ENCODE data around the gene SP6.

Gene SP6

DNA sequence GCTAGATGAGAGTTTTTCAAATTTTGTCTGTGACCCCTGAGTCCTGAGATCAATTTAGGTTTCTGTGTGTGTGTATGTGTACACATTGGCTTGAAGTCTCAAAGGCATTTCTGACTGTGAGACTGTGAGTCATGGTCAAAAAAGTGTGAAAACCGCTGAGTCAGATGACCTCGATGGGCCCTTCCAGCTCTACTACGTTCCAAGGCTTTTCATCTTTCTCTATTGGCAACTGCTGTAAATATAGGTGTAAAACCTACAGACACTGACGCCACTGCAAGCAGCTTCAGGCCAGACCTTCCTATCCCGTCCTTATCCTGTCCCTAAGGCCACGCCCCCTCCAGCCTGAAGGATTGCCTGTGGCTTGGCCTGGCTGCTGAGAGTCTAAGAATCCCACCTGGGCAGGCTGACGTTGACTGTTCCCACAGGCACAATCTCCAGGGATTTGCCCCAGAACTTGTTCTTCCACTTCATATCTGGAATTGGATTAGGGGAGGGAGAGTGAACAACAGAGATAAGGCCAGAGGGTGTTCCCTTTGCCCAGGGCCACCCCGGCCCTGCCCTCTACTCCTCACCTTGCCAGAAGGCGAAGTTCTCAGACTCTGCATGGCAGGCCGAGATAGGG lies 40.7 kb downstream of the SP6 start:
- DNase-seq, result peak; percentile 7 to 49

DNA sequence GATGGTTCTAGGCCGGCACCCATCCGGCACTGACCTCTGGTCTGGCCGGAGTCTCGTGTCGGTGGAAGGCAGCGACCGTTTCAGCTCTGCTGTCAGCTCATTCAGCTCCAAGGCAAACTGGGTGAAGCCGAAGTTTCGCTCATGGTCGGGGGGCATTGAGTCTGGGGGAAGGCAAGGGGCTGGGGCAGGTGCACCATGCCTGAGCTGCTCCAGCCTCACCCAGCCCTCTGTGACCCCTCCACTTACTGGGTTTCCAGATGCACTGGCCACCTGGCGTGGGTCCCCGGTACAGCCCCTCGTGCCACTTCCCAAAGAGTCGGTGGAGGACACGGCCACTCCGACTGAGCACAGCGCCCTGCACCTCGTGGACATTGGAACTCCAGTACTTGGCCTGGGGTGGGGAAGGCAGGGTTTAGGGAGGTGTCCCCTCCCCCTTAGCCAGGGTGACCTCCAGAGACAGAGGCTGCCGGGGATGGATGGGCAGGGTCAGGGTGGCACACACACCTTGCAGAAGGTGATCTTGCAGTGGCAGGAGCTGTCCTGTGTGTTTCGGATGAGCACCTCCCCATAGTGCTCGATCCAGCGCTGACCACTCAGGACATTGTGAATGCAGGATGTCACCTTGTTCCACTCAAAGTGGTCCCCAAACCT lies 42.0 kb downstream of the SP6 start:
- DNase-seq, result no peak

DNA sequence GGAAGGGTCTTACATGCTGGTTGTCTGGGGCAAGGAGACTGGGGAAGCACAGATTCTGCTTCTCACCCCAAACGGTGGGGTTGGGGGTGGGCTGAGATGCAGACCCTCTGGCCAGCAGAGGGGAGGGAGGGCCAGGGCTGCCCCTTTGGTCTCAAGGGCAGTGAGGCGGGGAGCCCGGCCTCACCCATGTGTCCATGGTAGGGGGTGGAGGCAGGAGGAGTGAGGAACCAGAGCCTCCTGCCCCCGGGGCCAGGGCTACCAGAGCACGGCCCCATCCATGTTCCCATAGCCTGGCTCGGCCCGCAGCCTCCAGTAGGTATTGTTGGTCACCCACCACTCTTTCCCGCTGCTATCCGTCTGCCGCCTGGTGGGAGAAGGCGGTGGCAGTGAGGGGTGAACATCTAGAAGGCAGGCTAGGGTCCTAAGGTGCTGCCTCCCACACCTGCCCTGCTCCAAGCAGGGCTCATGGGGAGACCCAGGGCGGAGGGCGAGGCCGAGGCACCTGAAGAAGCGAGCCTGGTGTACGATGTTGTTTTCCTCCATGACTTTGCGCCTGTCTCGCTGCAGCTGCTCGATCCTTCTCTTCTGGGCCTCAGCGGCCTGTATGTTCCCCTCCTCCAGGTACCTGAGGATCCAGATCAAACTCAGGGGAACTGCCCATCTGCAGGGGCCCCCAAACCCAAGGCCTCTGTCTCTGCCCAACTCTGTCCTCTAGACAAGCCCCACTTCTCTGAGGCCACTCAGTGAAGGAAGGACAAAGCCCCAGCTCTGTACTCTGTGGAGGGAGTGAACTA lies 42.7 kb downstream of the SP6 start:
- no peak for DNase-seq

DNA sequence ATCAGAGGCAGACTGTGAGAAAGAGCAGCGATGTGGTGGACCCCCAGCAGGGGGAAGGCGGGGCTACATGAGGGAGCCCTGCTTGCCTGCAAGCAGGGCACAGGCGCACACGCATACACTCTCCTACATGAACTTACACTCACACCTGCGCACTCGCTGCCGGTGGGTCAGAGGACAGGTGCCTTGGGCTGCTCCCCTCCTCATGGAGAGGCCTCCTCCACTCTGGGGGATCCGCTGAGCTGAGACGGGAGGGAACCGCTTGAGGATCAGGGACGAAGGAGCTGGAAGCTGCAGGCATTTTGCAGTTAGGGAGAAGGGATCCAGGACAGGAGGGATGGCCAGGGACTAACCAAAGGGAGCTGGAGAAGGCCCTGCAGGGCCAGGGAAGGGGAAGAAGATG lies 43.5 kb downstream of the SP6 start:
- no peak for DNase-seq

DNA sequence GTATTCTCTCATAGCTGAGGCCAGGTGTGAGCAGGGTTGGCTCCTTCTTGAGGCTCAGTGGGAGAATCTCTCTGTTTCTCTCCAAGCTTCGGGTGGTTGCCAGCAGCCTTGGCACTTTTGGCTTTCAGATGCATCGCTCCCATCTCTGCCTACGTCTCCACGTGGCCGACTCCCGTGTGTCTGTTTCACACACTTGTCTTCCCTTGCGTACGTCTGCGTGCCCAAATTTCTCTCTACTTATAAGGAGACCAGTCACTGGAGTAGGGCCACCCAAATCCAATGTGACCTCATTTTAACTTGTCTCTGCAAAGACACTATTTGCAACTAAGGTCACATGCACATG lies 44.1 kb downstream of the SP6 start:
- no peak for DNase-seq

DNA sequence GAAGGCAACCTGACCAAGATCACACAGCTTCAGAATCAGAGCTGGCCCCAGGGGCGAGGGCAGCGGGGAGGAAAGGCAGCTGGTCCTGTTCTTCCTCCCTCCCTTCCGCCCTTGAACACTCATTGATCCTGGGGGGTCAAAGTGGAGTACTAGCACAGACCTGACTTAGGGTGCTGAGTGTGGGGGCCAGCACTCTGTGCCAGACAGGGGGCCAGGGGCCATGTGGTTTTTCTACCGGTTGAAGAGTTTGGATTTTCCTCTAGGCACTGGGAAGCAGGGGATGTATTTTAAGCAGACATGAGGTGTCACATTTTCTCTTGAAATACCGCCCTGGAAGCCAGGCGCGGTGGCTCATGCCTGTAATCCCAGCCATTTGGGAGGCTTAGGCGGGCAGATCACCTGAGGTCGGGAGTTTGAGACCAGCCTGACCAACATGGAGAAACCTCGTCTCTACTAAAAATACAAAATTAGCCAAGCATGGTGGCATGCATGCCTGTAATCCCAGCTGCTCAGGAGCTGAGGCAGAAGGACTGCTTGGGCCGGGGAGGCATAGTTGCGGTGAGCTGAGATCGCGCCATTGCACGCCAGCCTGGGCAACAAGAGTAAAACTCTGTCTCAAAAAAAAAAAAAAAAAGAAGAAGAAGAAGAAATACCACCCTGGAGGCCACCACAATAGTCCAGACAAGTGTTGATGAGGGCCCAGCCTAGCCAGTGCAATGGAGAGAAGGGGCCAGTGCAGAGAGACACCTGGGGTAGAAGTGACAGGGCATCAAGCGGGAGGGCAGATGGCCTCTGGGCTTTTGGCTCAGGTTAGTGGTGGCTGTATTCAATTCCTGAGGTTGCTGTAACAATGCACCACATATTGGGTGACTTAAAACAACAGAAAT lies 44.7 kb downstream of the SP6 start:
- no peak for DNase-seq

DNA sequence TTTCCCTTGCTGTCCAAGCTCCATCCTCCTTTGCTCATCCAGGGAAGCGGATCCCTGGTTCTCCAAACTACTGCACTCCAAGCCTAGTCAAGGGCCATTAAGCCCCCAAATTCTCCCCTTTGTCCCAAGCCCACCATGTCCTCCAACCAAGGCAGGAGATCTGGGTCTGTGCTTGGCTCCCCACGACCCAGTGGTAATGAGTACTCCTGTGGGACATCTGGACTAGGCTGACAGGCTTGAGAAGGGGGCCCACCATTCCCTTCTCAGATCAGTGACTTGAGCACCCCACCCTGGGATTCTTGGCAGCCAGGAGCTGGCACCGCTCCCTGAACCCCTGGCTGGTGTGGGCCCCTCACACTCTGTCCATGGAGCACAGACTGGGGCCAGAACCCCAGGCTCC lies 46.5 kb downstream of the SP6 start:
- DNase-seq, result no peak

DNA sequence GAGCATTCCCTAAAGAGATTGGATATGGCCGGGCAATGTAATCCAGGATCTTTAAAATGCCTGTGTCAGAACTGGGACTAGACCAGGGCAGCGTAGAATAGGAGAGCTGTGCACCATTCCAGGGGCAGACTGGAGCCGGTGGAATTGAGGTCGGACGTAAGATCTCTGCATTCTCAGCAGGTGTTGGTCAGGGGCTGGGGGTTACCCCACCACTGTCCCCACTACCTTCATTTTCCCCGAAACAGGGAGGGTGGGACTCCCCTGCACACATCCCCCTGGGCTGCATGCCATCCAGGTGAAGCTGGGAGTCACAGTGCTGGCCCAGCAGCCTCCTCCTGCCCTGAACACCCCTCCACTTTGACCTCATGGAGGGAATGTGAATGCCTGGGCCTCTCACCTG lies 47.2 kb downstream of the SP6 start:
- DNase-seq, result no peak

DNA sequence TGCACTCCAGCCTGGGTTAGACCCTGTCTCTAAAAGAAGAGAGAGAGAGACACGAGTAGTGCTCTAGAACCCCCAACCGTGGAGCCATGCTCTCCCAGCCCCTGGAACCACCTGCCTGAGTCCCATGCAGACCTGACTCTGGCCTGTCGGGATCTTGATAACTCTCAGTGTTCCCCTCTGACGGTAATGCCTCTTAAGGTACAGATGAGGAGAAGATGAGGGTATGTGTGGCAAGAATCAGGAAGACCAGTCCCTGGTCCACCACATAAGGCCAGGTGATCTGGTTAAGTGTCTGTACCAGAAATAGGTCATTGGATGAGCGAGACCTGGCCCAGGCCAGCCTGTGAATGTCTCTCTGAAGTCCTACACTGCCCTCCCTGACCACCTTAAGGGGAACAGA lies 47.8 kb downstream of the SP6 start:
- DNase-seq, result no peak

DNA sequence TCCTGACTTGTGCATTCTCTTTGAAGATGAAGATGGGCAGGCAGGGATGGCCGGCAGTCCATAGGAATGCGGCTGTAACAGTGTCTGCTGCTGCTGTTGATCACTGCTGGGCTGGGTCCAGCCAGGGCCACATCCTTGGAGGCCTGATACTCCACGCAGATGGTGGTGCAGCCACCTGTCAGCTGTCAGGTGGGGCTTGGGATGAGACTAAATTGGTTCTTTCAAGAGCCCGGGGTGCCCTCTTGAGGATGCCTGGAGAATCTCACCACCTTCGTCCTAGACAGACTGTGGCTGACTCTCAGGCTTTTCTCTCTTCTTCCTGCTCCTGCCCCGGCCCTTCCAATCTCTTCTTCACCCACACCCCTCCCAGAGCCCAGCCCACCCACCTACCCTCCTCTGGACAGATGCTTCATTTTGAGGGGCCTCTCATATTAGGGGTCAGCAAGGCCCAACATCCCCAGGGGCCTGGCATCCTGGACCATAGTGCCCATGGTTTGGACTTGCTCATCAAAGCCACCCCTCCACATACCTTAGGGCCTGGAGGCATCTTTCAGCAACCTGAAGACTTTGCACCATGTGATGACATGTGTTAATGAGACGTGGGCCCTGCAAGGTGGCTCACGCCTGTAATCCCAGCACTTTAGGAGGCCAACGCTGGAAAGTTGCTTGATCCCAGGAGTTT lies 48.5 kb downstream of the SP6 start:
- DNase-seq, result peak; percentile 40 to 69

DNA sequence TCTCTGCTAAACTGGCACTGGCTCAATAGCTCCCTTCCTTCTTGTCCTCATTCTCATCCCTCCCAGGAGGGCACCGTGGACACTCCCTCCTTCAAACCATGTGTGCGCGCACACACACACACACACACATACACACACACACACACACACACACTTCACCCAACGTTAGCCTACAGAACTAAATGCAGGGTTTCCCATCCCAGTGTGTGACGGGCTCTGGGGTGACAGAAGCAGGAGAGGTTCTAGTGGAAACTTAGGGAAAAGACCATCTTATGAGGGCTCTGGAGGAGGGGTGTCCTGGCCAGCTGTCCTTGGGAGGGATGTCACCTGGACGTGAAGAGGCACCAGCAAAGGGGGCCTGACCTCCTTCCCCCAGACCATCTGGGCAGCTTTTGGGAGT lies 49.1 kb downstream of the SP6 start:
- no peak for DNase-seq

DNA sequence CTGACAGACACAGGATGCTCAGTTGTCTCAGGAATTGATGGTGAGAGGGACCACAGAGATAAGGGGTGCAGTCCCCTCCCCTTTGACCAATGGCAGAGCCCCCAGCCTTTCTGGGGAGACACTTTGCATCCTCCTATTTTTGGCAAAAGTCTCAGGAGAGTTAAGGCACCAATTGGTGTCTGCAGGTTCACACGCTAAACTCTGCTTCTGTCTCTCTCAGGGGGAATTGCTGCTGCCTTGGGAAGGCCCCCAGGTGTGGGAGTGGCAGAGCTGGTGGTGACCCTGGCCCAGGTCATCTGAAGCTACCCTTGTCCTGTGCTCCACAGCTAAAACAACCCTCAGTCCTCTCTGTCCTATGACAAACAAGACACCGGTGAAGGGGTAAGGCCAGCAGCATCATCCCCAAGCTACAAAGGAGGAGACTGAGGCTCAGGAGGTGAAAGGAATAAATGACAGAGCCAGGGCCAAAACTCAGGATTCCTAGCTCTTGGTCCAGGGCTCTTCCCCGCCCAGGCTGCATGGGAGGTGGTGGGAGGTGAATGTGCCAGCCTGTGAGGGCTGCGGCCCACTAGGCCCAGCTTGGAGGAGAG lies 49.7 kb downstream of the SP6 start:
- DNase-seq, result no peak

DNA sequence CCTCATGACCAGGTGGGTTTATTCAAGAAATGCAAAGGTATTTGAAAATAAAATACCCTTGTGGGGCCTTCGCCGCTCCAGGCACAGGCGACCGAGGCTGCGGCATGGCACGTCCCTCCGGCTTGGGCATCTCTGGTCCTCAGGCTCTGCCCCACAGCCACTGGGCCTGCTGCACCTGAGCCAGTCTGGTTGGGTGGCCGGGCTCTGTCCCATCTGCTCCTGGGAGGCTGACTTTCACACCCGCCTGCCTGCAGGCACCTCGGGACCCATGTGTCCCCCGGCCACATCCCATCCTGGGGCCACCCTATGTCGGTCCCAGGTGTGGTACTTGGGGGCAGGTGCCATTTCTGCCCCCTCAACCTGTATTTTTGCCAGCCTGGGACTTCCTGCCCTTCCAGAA lies 50.3 kb downstream of the SP6 start:
- DNase-seq, result no peak

DNA sequence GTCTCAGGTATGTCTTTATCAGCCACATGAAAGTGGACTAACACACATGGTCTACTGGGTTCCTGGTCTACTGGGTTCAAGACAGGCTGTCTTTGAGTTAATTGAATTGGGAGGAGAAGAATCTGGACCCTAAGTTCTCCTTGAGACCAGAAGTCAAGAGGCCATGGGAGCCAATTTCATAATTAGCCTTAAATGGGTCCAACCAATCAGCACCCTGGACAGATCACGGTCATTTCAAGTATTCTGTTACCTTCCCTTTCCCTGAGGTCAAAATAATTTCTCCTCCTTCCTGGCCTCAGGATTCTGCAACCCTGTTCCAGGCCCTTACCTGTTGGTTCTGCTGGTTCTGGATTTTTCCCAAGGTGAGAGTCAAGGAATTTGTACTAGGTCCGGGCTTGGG lies 53.2 kb downstream of the SP6 start:
- DNase-seq, result no peak
